ENCODE data around the gene COL25A1. TPM values are rescaled to one million over a fixed set of nuclear protein-coding genes. Genes with fewer than 3 reads are reported as not detected.

COL25A1 gene
- total and polyA plus RNA-seq, 4 donors, result 0.61 to 4.4 (median 2.1) TPM

GRCh38 chr4:109049926-109050325 is 252.5 kb downstream of the COL25A1 start:
- Histone ChIP-seq H3K36me3 (ENCODE audit: control insufficient read depth in 4 of 4, insufficient read depth in 3 of 4, low read depth in 1 of 4, low read length in 3 of 4) (no peaks in the 10 kb centered on the region), H3K27ac (ENCODE audit: low read depth in 1 of 2, low read length in 2 of 2) (no peak overlapping the region), H3K27me3 (ENCODE audit: control insufficient read depth in 4 of 4, insufficient read depth in 4 of 4, low read length in 3 of 4) (no peaks in the 10 kb centered on the region), H3K4me3 (ENCODE audit: low read depth in 1 of 3, low read length in 3 of 3) (no peak overlapping the region), H3K4me1 (ENCODE audit: control insufficient read depth in 4 of 4, insufficient read depth in 4 of 4, low read length in 3 of 4) (no peaks in the 10 kb centered on the region), H3K9me3 (ENCODE audit: control insufficient read depth in 4 of 4, low read length in 3 of 4) (no peaks in the 10 kb centered on the region), H3K9ac (ENCODE audit: low read depth in 1 of 2, low read length in 2 of 2) (no peak overlapping the region)
- 85% methylated on average over 3 of the region's 3 CpGs for WGBS
- TF ChIP-seq JUND (IDR thresholded peaks at IDR 0.05), result no peak
- TF ChIP-seq ZBTB33 (IDR thresholded peaks at IDR 0.05), result no peak
- TF ChIP-seq, protein P1, sequence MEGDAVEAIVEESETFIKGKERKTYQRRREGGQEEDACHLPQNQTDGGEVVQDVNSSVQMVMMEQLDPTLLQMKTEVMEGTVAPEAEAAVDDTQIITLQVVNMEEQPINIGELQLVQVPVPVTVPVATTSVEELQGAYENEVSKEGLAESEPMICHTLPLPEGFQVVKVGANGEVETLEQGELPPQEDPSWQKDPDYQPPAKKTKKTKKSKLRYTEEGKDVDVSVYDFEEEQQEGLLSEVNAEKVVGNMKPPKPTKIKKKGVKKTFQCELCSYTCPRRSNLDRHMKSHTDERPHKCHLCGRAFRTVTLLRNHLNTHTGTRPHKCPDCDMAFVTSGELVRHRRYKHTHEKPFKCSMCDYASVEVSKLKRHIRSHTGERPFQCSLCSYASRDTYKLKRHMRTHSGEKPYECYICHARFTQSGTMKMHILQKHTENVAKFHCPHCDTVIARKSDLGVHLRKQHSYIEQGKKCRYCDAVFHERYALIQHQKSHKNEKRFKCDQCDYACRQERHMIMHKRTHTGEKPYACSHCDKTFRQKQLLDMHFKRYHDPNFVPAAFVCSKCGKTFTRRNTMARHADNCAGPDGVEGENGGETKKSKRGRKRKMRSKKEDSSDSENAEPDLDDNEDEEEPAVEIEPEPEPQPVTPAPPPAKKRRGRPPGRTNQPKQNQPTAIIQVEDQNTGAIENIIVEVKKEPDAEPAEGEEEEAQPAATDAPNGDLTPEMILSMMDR (IDR thresholded peaks at IDR 0.05; ENCODE audit: low read depth, low read length, missing input control), result no peak
- TF ChIP-seq ATF3 (IDR thresholded peaks at IDR 0.05), result no peak
- no peak for TF ChIP-seq GABPA (IDR thresholded peaks at IDR 0.05 in 1 of 2, conservative IDR thresholded peaks at IDR 0.05 in 1 of 2)
- no peak for TF ChIP-seq FOXA1 (IDR thresholded peaks at IDR 0.05)
- no peak for TF ChIP-seq FOXA2 (IDR thresholded peaks at IDR 0.05)
- TF ChIP-seq SP1 (IDR thresholded peaks at IDR 0.05), result no peak
- TF ChIP-seq, protein P2, sequence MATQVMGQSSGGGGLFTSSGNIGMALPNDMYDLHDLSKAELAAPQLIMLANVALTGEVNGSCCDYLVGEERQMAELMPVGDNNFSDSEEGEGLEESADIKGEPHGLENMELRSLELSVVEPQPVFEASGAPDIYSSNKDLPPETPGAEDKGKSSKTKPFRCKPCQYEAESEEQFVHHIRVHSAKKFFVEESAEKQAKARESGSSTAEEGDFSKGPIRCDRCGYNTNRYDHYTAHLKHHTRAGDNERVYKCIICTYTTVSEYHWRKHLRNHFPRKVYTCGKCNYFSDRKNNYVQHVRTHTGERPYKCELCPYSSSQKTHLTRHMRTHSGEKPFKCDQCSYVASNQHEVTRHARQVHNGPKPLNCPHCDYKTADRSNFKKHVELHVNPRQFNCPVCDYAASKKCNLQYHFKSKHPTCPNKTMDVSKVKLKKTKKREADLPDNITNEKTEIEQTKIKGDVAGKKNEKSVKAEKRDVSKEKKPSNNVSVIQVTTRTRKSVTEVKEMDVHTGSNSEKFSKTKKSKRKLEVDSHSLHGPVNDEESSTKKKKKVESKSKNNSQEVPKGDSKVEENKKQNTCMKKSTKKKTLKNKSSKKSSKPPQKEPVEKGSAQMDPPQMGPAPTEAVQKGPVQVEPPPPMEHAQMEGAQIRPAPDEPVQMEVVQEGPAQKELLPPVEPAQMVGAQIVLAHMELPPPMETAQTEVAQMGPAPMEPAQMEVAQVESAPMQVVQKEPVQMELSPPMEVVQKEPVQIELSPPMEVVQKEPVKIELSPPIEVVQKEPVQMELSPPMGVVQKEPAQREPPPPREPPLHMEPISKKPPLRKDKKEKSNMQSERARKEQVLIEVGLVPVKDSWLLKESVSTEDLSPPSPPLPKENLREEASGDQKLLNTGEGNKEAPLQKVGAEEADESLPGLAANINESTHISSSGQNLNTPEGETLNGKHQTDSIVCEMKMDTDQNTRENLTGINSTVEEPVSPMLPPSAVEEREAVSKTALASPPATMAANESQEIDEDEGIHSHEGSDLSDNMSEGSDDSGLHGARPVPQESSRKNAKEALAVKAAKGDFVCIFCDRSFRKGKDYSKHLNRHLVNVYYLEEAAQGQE (IDR thresholded peaks at IDR 0.05), result no peak
- TF ChIP-seq HNF4G (IDR thresholded peaks at IDR 0.05), result no peak
- no peak for TF ChIP-seq YY1 (IDR thresholded peaks at IDR 0.05)
- TF ChIP-seq RXRA (IDR thresholded peaks at IDR 0.05), result no peak
- no peak for TF ChIP-seq EGR1 (IDR thresholded peaks at IDR 0.05; ENCODE audit: low read depth in 2 of 2)
- no peak for TF ChIP-seq TAF1 (conservative IDR thresholded peaks at IDR 0.05)
- TF ChIP-seq RAD21 (IDR thresholded peaks at IDR 0.05), result no peak
- TF ChIP-seq HNF4A (conservative IDR thresholded peaks at IDR 0.05), result no peak
- TF ChIP-seq MAX (IDR thresholded peaks at IDR 0.05), result no peak
- TF ChIP-seq NR2F2 (IDR thresholded peaks at IDR 0.05), result no peak
- no peak for DNase-seq (ENCODE audit: low spot score)
